Stimulated activated CD8-positive, alpha-beta memory T cell treated with anti-CD3 and anti-CD28 coated beads, Interleukin-15, amount 100 ng/mL, for 48 hours (primary cell): ENCODE measurements around the gene SECTM1.

Experiments
- DNase-seq, 2 donors: peaks; one replicate each; pipeline ENCODE4 v3.0.0-alpha.2; 2020; ENCODE audit warnings: low read depth in 2 of 2

The SECTM1 gene

DNA sequence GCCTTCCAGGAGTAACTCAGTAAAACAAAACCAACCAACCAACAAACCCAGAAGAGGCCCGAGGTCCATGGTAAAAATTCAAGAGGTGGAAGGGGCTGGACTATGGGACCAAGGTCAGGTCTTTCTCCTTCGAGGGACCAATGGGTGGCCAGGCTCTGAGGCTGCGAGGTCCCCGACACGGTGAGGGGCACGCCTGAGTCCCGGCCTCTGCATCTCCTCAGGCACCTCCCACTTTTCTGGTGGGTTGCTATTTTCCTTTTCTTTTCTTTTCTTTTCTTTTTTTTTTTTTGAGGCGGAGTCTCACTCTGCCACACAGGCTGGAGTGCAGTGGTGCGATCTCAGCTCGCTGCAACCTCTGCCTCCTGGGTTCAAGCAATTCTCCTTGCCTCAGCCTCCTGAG, 34.1 kb downstream of the SECTM1 start:
- DNase-seq: peak in 1 of 2 donors; percentile 62

- DNase-seq: no peak
These were observed 34.8 kb downstream of the SECTM1 start for GRCh38 chr17:82298538-82299421.

- DNase-seq: peak; percentile 89 to 92
These were observed 35.6 kb downstream of the SECTM1 start for GRCh38 chr17:82297714-82298537.

- peak; percentile 91 to 93 for DNase-seq
These were observed 36.3 kb downstream of the SECTM1 start for GRCh38 chr17:82297280-82297713.

- no peak for DNase-seq
These were observed 36.9 kb downstream of the SECTM1 start for GRCh38 chr17:82296511-82297279.

DNA sequence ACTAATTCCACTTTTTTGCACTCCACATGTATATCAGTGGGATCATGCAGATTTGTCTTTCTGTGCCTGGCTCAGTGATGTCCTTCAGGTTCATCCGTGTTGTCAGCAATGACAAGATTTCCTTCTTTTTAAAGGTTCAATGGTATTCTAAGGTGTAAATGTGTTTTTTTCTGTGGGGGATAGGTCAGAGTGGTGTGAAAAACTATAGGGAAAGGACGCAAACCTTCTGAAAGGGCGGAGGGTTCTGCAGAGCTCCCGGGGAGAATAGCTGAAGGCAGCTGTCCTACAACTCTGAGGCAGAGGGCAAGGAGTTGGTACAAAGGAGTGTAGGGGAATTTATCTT, 38.1 kb downstream of the SECTM1 start:
- no peak for DNase-seq

- DNase-seq: no peak
These were observed 39.3 kb downstream of the SECTM1 start for GRCh38 chr17:82294064-82294773.

- DNase-seq: peak; percentile 90 to 92
These were observed 41.1 kb downstream of the SECTM1 start for GRCh38 chr17:82292251-82293154.

- DNase-seq: no peak
These were observed 41.9 kb downstream of the SECTM1 start for GRCh38 chr17:82291582-82292250.

GRCh38 chr17:82287868-82288801, 45.4 kb downstream of the SECTM1 start:
- DNase-seq: no peak

DNA sequence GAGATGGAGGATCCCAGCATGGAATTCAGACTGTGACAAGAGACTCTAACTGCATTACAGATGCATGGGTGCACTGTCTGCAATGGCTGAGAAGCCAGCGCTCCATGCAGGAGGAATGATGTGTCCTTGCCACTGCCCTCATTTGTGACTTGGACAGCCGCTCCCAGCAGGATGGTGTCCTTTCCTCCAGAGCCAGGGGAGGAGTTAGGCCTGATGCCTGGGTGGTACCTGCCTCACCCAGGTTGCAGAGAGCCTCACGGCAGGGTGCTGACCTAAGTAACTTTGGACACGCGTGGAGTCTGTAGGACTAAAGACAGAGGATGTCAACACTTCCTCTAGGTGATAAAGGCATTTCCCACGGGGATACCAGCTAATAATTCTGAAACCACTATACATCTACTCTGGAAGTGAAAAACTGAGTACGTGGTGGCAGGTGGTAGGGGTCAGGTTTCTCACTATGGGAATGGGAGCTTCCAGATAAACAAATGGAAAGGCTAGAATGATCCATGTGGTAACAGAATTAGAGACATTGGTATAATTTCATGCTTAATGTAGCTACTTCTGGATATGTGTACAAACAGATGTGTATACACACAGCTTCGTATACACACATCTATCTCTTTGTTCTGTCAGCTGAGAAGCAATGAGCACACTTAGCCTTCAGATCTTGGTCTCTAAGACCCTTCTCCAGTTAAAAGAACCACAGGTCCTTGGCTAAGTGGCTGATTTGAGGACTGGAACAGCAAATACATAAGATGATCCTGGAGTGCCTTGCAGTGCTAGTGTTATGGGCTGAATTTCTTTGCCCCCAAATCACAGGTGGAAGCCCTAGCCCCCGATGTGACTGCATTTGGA, 46.3 kb downstream of the SECTM1 start:
- no peak for DNase-seq

DNA sequence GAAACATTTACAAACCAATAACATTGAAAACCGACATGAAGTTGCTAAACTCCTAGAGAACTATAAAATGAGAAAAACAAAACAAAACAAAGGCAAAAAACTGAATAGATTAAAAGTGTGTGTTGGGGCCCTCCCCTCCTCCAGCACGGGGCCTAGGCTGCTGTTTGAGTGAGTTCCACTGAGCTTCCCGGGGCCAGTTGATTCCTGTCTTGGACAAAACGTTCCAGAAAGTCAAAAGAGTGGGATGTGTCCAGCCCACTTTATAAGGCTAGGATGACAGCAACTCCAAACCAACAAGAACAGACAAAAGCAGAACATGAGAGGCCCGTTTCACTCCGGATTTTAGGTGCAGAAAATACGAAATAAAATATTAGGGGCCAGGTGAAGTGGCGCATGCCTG, 48.4 kb downstream of the SECTM1 start:
- DNase-seq: no peak

- peak in 1 of 2 donors; percentile 73 for DNase-seq
These were observed 50.3 kb downstream of the SECTM1 start for GRCh38 chr17:82283208-82283749.

GRCh38 chr17:82282239-82283207, 51.0 kb downstream of the SECTM1 start:
- no peak for DNase-seq

DNA sequence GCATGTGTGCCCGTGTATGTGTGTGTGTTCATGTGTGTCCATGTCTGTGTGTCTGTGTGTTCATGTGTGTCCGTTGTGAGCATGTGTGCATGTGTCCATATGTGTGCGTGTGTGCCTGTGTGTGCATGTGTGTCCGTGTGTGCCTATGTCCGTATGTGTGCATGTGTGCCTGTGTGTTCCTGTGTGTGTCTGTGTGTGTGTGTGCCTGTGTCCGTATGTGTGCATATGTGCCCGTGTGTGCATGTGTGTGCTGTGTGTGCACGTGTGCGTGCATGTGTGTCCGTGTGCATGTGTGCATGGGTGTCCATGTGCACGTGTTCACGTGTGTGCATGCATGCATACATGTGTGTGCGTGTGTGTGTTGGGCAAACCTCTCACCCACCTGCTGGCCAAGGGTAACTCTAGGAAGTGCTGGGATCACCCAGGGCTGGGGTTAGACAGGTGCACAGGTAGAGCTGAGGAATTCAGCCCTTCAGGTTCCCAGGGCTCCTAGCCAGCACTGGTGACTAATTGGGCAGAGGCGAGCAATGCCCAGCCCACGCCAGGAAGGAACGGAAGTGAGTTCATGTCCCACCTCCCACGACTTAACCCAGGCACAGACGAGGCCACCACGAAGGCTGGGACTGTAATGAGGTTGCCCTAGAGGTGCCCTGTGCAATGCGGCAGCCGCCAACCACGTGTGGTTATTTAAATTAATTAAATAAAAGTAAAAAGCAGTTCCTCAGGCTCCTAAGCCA, 51.9 kb downstream of the SECTM1 start:
- DNase-seq: peak in 1 of 2 donors; percentile 62
